KMS-11 (cell line): ENCODE data around the gene ZNRF3.

Experiments used
- H2AFZ ChIP-seq: fragments of 200-600 bp; sonication (generic); 2 replicates; pipeline ENCODE4 v1.6.1; 2016; ENCODE audit warnings: antibody characterized with exemption, mixed run types, low read depth
- H3K27ac ChIP-seq: fragments of 200-600 bp; sonication (generic); 2 replicates; pipeline ENCODE4 v1.6.1; 2016; ENCODE audit warnings: mild to moderate bottlenecking, mixed run types
- H3K27me3 ChIP-seq: fragments of 200-600 bp; sonication (generic); 2 replicates; pipeline ENCODE4 v1.6.1; 2017; ENCODE audit warnings: mild to moderate bottlenecking, low read depth, mixed run types, moderate library complexity; ENCODE audit not compliant: insufficient read depth
- H3K36me3 ChIP-seq: fragments of 200-600 bp; sonication (generic); 2 replicates; pipeline ENCODE4 v1.6.1; 2017; ENCODE audit warnings: mild to moderate bottlenecking, mixed run types; ENCODE audit not compliant: insufficient read depth
- H3K4me1 ChIP-seq: fragments of 200-600 bp; sonication (generic); 2 replicates; pipeline ENCODE4 v1.6.1; 2016; ENCODE audit warnings: mild to moderate bottlenecking, low read depth, mixed run types; ENCODE audit not compliant: poor library complexity, severe bottlenecking
- H3K4me2 ChIP-seq: fragments of 200-600 bp; sonication (generic); 2 replicates; pipeline ENCODE4 v1.7.0; 2016; ENCODE audit warnings: mild to moderate bottlenecking, mixed run types
- H3K4me3 ChIP-seq: fragments of 200-600 bp; sonication (generic); IDR thresholded peaks from 2 replicates; pipeline ENCODE4 v1.6.1; 2017; ENCODE audit warnings: low read depth, low read length, mixed read lengths; ENCODE audit not compliant: insufficient read depth
- H3K79me2 ChIP-seq: fragments of 200-600 bp; sonication (generic); 2 replicates; pipeline ENCODE4 v1.6.1; 2016; ENCODE audit warnings: low read depth, mixed run types; ENCODE audit not compliant: insufficient read depth
- H3K9ac ChIP-seq: fragments of 200-600 bp; sonication (generic); 2 replicates; pipeline ENCODE4 v1.6.1; 2016; ENCODE audit warnings: mild to moderate bottlenecking, mixed run types
- H4K20me1 ChIP-seq: fragments of 200-600 bp; sonication (generic); 2 replicates; pipeline ENCODE4 v1.6.1; 2016; ENCODE audit warnings: mild to moderate bottlenecking, mixed run types; ENCODE audit not compliant: insufficient read depth
- TF ChIP-seq, protein P1 (sequence below): fragments of 200-600 bp; sonication (generic); conservative IDR thresholded peaks from 2 replicates; pipeline ENCODE4 v1.6.1; 2017; ENCODE audit warnings: low read depth, mild to moderate bottlenecking, antibody characterized with exemption, low read length, moderate library complexity, mixed read lengths

ZNRF3 gene

DNA sequence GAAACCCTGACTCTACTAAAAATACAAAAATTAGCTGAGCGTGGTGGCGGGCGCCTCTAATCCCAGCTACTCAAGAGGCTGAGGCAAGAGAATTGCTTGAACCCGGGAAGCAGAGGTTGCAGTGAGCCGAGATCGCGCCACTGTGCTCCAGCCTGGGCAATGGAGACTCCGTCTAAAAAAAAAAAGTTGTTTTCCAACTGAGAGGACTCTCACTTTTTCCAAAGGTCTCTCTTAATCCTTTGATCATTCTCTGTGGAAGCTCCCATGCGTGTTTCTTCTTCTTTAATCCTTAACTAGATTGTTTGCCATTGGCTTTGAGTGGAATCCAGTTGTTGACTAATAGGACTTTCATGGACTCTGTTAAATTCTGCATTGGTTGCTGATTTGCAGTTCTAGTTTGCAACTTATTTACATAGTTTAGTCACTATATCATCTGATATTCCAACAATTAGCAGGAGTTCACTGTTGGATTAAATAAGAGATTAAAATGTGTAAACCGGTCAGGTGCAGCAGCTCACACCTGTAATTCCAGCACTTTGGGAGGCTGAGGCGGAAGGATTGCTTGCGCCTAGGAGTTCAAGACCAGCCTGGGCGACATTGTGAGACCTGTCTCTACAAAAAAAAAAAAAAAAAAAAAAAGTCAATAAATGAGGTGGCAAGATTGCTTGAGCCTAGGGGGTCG is 98.6 kb downstream of the ZNRF3 start:
- TF ChIP-seq, protein P1, sequence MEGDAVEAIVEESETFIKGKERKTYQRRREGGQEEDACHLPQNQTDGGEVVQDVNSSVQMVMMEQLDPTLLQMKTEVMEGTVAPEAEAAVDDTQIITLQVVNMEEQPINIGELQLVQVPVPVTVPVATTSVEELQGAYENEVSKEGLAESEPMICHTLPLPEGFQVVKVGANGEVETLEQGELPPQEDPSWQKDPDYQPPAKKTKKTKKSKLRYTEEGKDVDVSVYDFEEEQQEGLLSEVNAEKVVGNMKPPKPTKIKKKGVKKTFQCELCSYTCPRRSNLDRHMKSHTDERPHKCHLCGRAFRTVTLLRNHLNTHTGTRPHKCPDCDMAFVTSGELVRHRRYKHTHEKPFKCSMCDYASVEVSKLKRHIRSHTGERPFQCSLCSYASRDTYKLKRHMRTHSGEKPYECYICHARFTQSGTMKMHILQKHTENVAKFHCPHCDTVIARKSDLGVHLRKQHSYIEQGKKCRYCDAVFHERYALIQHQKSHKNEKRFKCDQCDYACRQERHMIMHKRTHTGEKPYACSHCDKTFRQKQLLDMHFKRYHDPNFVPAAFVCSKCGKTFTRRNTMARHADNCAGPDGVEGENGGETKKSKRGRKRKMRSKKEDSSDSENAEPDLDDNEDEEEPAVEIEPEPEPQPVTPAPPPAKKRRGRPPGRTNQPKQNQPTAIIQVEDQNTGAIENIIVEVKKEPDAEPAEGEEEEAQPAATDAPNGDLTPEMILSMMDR: no peak
- H3K79me2 ChIP-seq: no peaks in the 10 kb centered on the region; the same call in 1 of the 2 replicates
- no peak overlapping the region for H2AFZ ChIP-seq
- peaks cover 24% of the 10 kb centered on the region for H3K4me1 ChIP-seq
- H3K4me2 ChIP-seq: no peak overlapping the region
- H3K9ac ChIP-seq: no peak overlapping the region
- H3K27me3 ChIP-seq: no peaks in the 10 kb centered on the region
- H3K36me3 ChIP-seq: no peaks in the 10 kb centered on the region
- H3K4me3 ChIP-seq: no peak overlapping the region
- no peaks in the 10 kb centered on the region for H4K20me1 ChIP-seq
- no peak overlapping the region for H3K27ac ChIP-seq

DNA sequence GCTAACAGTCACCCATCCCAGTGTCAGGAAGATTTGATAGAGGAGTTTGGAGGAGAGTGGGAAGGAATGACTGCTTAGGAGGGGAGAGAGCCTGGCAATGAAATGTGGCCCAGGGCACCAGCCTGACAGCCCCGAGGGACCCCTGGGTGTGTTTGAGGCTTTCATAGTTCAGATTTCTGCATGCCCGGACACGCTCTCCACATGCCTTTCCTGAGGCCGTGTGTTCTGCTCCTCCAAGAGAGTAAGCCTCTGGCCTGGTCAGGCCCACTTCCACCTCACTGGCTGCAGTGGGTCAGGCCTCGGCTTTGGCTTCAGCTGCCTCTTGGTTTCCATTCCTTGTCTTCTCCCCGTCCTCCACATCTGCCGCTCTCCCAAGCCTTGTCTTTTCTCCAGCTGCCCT is 99.8 kb downstream of the ZNRF3 start:
- no peak overlapping the region for H3K4me3 ChIP-seq
- H4K20me1 ChIP-seq: no peaks in the 10 kb centered on the region
- no peak overlapping the region for H3K27ac ChIP-seq
- no peaks in the 10 kb centered on the region for H3K36me3 ChIP-seq
- no peak overlapping the region for H2AFZ ChIP-seq
- no peaks in the 10 kb centered on the region; the same call in 1 of the 2 replicates for H3K79me2 ChIP-seq
- peaks cover 12% of the 10 kb centered on the region for H3K4me1 ChIP-seq
- TF ChIP-seq, protein P1: no peak
- H3K9ac ChIP-seq: no peak overlapping the region
- no peak overlapping the region for H3K4me2 ChIP-seq
- H3K27me3 ChIP-seq: no peaks in the 10 kb centered on the region

DNA sequence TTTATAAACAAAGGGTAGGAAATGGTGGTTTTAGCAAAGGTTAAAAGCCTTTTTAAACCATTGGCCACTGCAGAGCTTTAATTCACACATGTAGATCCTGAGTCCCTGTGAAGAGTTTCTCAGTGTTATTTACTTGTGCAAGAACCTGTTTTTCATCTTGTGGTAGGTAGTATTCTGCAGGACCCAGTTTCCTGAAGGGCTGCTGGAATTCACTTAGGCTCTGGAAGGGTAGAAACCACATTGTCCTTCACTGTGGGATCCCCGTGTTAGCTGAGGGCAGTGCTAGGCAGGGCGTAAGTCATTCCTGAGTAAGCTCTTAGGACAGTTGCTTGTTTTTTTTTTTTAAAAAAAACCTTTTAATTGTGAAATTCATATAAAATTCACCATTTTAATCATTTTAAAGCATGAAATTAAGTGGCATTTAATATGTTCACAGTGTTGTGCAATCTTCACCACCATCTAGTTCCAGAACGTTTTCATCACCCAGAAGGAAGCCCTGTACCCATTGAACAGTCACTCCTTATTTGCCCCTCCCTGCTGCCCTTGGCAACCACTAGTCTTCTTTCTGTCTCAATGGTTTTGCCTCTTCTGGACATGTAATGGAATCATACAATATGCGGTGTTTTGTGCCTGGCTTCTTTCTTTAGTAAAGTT is 100.5 kb downstream of the ZNRF3 start:
- Histone ChIP-seq H3K79me2 (no peaks in the 10 kb centered on the region; the same call in 1 of the 2 replicates), H3K27me3 (no peaks in the 10 kb centered on the region)
- TF ChIP-seq, protein P1: no peak

DNA sequence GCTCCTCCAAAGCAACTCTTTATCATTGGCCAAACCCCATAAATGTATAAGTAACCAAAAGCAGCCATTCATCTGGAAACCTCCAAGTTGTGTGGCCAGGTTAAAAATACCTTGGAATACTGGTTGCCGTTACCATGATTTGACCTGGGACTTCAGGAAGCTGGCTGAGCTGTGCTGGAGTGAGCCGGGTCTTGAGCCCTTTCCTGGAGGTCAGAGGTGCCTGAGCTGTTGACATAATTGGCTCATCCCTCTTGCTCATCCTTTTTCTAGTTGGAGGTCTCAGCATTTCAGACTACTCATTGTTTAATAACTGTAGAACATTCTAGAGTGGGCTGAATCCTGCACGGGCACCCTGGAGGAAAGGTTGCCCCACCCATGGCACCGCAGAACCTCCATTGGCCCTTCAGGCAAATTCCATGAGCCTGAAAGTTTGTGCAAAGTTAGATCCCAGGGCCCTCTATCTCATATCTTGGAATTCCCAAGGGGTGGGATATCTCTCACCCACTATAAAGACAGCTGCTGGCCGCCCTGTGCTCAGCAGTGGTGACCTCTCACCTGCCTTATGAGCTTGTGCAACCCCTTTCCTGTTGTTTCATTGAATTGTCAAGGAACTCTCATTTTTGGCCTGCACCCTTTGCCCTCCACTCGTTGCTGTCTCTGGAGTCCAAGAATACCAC is 101.2 kb downstream of the ZNRF3 start:
- no peaks in the 10 kb centered on the region for H3K4me1 ChIP-seq

More for the DNA sequence above, 100.5 kb downstream of the ZNRF3 start:
- H3K9ac ChIP-seq: no peak overlapping the region
- no peaks in the 10 kb centered on the region for H3K36me3 ChIP-seq
- no peak overlapping the region for H3K4me2 ChIP-seq
- no peaks in the 10 kb centered on the region for H4K20me1 ChIP-seq
- H3K4me1 ChIP-seq: peaks cover 4% of the 10 kb centered on the region
- no peak overlapping the region for H2AFZ ChIP-seq
- H3K27ac ChIP-seq: no peak overlapping the region
- no peak overlapping the region for H3K4me3 ChIP-seq

More for the DNA sequence above, 101.2 kb downstream of the ZNRF3 start:
- Histone ChIP-seq H2AFZ (no peak overlapping the region), H4K20me1 (no peaks in the 10 kb centered on the region), H3K4me2 (no peak overlapping the region), H3K9ac (no peak overlapping the region), H3K27me3 (no peaks in the 10 kb centered on the region), H3K79me2 (no peaks in the 10 kb centered on the region; the same call in 1 of the 2 replicates), H3K4me3 (no peak overlapping the region), H3K27ac (no peak overlapping the region), H3K36me3 (no peaks in the 10 kb centered on the region)
- TF ChIP-seq, protein P1: no peak
